WTC11 (cell line): ENCODE measurements around the gene BAIAP2L2. TPM values are rescaled to one million over a fixed set of nuclear protein-coding genes. Genes with fewer than 3 reads are reported as not detected.

Source experiments
- ATAC-seq: fragments of 200-7000 bp; cut with Tn5 transposase; 2 replicates; pipeline ENCODE4 v1.10.0; 2021; ENCODE audit warnings: mild to moderate bottlenecking, moderate library complexity
- CTCF ChIA-PET: fragments of 300-600 bp; sonication (Branson Sonifier 250); formaldehyde crosslinking; loops from one replicate; lab custom pipeline; 2021; ENCODE audit warnings: antibody characterized with exemption; lab: Charles Lee
- POLR2A ChIA-PET: fragments of 350-600 bp; sonication (Branson Sonifier 250); formaldehyde crosslinking; loops from one replicate; lab custom pipeline; 2021; ENCODE audit warnings: antibody characterized with exemption; lab: Charles Lee
- DNase-seq: peaks from one replicate; pipeline ENCODE4 v3.0.0; 2021; ENCODE audit warnings: low spot score
- H3K27ac Mint-ChIP-seq: 2 replicates; pipeline ENCODE4 v1.8.0; 2021; ENCODE audit warnings: mixed read lengths
- H3K27me3 Mint-ChIP-seq: 2 replicates; pipeline ENCODE4 v1.8.0; 2021; ENCODE audit warnings: low read depth, mild to moderate bottlenecking, moderate library complexity, mixed read lengths
- H3K36me3 Mint-ChIP-seq: 2 replicates; pipeline ENCODE4 v1.8.0; 2021; ENCODE audit warnings: mixed read lengths
- H3K4me1 Mint-ChIP-seq: 2 replicates; pipeline ENCODE4 v1.8.0; 2022; ENCODE audit warnings: mixed read lengths
- H3K4me3 Mint-ChIP-seq: 2 replicates; pipeline ENCODE4 v1.8.0; 2021; ENCODE audit warnings: mild to moderate bottlenecking, moderate library complexity, mixed read lengths
- H3K9me3 Mint-ChIP-seq: 2 replicates; pipeline ENCODE4 v1.8.0; 2021; ENCODE audit warnings: mixed read lengths
- AFF4 ChIP-seq: sonication (generic); formaldehyde crosslinking; IDR thresholded peaks from 2 replicates; pipeline ENCODE4 v1.8.1; 2023; ENCODE audit warnings: mild to moderate bottlenecking, missing genetic modification reagents, borderline replicate concordance
- ATF2 ChIP-seq: sonication (generic); formaldehyde crosslinking; IDR thresholded peaks from 2 replicates; pipeline ENCODE4 v1.8.1; 2022; ENCODE audit warnings: low read depth, missing genetic modification reagents, borderline replicate concordance
- CBFB ChIP-seq: sonication (generic); formaldehyde crosslinking; IDR thresholded peaks from 2 replicates; pipeline ENCODE4 v1.8.1; 2022; ENCODE audit warnings: mild to moderate bottlenecking, low read depth, missing genetic modification reagents
- E2F4 ChIP-seq: sonication (generic); formaldehyde crosslinking; IDR thresholded peaks from 2 replicates; pipeline ENCODE4 v1.8.1; 2022; ENCODE audit warnings: low read depth, mild to moderate bottlenecking, moderate library complexity, missing genetic modification reagents, borderline replicate concordance
- IRF2 ChIP-seq: sonication (generic); formaldehyde crosslinking; IDR thresholded peaks from 2 replicates; pipeline ENCODE4 v1.8.0; 2022; ENCODE audit warnings: low read depth, missing genetic modification reagents, borderline replicate concordance
- JAZF1 ChIP-seq: fragments of 250-450 bp; sonication (Bioruptor Pico); IDR thresholded peaks from 2 replicates; pipeline ENCODE4 v1.9.0; 2021; ENCODE audit warnings: moderate library complexity, mild to moderate bottlenecking, inconsistent platforms
- MLX ChIP-seq: sonication (generic); formaldehyde crosslinking; IDR thresholded peaks from 2 replicates; pipeline ENCODE4 v1.8.1; 2023; ENCODE audit warnings: mild to moderate bottlenecking, missing genetic modification reagents, moderate library complexity
- NFYB ChIP-seq: sonication (generic); formaldehyde crosslinking; conservative IDR thresholded peaks from 2 replicates; pipeline ENCODE4 v1.8.0; 2022; ENCODE audit warnings: low read depth, missing genetic modification reagents
- PRDM15 ChIP-seq: sonication (generic); formaldehyde crosslinking; IDR thresholded peaks from 2 replicates; pipeline ENCODE4 v1.8.0; 2022; ENCODE audit warnings: missing genetic modification reagents
- PRRX2 ChIP-seq: fragments of 250-450 bp; sonication (Bioruptor Pico); IDR thresholded peaks from 2 replicates; pipeline ENCODE4 v1.8.0; 2021; ENCODE audit warnings: mild to moderate bottlenecking
- SP1 ChIP-seq: sonication (generic); formaldehyde crosslinking; conservative IDR thresholded peaks from 2 replicates; pipeline ENCODE4 v1.8.1; 2022; ENCODE audit warnings: missing genetic modification reagents
- ZMAT4 ChIP-seq: fragments of 250-450 bp; sonication (Bioruptor Pico); IDR thresholded peaks from 2 replicates; pipeline ENCODE4 v1.9.0; 2021; ENCODE audit warnings: mild to moderate bottlenecking
- ZNF671 ChIP-seq: fragments of 250-450 bp; sonication (Bioruptor Pico); IDR thresholded peaks from 2 replicates; pipeline ENCODE4 v1.8.0; 2021; ENCODE audit warnings: mild to moderate bottlenecking
- total RNA-seq: library from RNA; stranded (reverse); gene quantifications from 3 replicates; pipeline ENCODE4 v1.2.3, GENCODE V29; 2021
- TF ChIP-seq, protein P1 (sequence below): fragments of 200-600 bp; IDR thresholded peaks from 2 replicates; pipeline ENCODE4 v1.8.0; 2022; ENCODE audit warnings: antibody characterized with exemption
- TF ChIP-seq, protein P2 (sequence below): sonication (generic); formaldehyde crosslinking; IDR thresholded peaks from 2 replicates; pipeline ENCODE4 v1.8.0; 2022; ENCODE audit warnings: mild to moderate bottlenecking, missing genetic modification reagents

BAIAP2L2 gene
- total RNA-seq, 1 experiment from 2014 or later = 3.0 TPM

- Mint-ChIP-seq H3K27ac (no peak overlapping the region), H3K9me3 (no peaks in the 10 kb centered on the region), H3K36me3 (no peaks in the 10 kb centered on the region), H3K27me3 (peaks cover 24% of the 10 kb centered on the region), H3K4me3 (no peak overlapping the region; the same call in 1 of the 2 replicates), H3K4me1 (peaks cover 4% of the 10 kb centered on the region; the same call in 1 of the 2 replicates)
- DNase-seq (no peak), ATAC-seq (no peak)
- ChIA-PET CTCF (interaction anchor here (1.7 to 14.3 kb wide), 3 partner anchors 19 to 33 kb away, joined by 6 to 183 read pairs (median 8); no protein-coding TSS in a partner anchor), POLR2A (no interaction called here)
- TF ChIP-seq MLX (CRISPR knock-in tag) (no peak), PRDM15 (CRISPR knock-in tag) (no peak), NFYB (no peak), E2F4 (CRISPR knock-in tag) (no peak), ATF2 (CRISPR knock-in tag) (no peak), AFF4 (CRISPR knock-in tag) (no peak), JAZF1 (CRISPR knock-in tag) (no peak), IRF2 (CRISPR knock-in tag) (no peak), ZNF671 (no peak), CBFB (CRISPR knock-in tag) (no peak), PRRX2 (no peak), SP1 (CRISPR knock-in tag) (no peak), ZMAT4 (CRISPR knock-in tag) (no peak)
- TF ChIP-seq, protein P1, sequence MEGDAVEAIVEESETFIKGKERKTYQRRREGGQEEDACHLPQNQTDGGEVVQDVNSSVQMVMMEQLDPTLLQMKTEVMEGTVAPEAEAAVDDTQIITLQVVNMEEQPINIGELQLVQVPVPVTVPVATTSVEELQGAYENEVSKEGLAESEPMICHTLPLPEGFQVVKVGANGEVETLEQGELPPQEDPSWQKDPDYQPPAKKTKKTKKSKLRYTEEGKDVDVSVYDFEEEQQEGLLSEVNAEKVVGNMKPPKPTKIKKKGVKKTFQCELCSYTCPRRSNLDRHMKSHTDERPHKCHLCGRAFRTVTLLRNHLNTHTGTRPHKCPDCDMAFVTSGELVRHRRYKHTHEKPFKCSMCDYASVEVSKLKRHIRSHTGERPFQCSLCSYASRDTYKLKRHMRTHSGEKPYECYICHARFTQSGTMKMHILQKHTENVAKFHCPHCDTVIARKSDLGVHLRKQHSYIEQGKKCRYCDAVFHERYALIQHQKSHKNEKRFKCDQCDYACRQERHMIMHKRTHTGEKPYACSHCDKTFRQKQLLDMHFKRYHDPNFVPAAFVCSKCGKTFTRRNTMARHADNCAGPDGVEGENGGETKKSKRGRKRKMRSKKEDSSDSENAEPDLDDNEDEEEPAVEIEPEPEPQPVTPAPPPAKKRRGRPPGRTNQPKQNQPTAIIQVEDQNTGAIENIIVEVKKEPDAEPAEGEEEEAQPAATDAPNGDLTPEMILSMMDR = no peak
- TF ChIP-seq, protein P2, sequence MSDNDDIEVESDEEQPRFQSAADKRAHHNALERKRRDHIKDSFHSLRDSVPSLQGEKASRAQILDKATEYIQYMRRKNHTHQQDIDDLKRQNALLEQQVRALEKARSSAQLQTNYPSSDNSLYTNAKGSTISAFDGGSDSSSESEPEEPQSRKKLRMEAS (CRISPR knock-in tag) = no peak
Observed at GRCh38 chr22:38081636-38081940, 28.9 kb downstream of the BAIAP2L2 start.
